Stimulated activated CD4-positive, alpha-beta T cell treated with anti-CD3 and anti-CD28 coated beads, Interleukin-4, amount 100 ng/mL, for 1 hour (primary cell): Measurements from ENCODE around the gene PHF10.

Experiments used
- DNase-seq: peaks from one replicate; pipeline ENCODE4 v3.0.0-alpha.2; 2020

Gene PHF10

GRCh38 chr6:169669889-169670288, 54.4 kb downstream of the PHF10 start:
- DNase-seq: no peak

- no peak for DNase-seq
These were observed 55.2 kb downstream of the PHF10 start for GRCh38 chr6:169669147-169669546.

- DNase-seq: no peak
These were observed 56.0 kb downstream of the PHF10 start for GRCh38 chr6:169668203-169668847.

GRCh38 chr6:169667716-169668115, 56.6 kb downstream of the PHF10 start:
- no peak for DNase-seq

- DNase-seq: no peak
These were observed 57.9 kb downstream of the PHF10 start for GRCh38 chr6:169666441-169666840.

- DNase-seq: no peak
These were observed 59.0 kb downstream of the PHF10 start for GRCh38 chr6:169665289-169665688.

GRCh38 chr6:169664227-169664626, 60.1 kb downstream of the PHF10 start:
- DNase-seq: no peak

GRCh38 chr6:169663468-169663867, 60.8 kb downstream of the PHF10 start:
- DNase-seq: no peak

GRCh38 chr6:169661391-169661756, 62.9 kb downstream of the PHF10 start:
- DNase-seq: no peak

- DNase-seq: no peak
These were observed 63.4 kb downstream of the PHF10 start for GRCh38 chr6:169660751-169661390.

GRCh38 chr6:169659820-169660610, 64.3 kb downstream of the PHF10 start:
- no peak for DNase-seq

GRCh38 chr6:169657284-169657610, 67.1 kb downstream of the PHF10 start:
- no peak for DNase-seq

GRCh38 chr6:169656546-169657283, 67.6 kb downstream of the PHF10 start:
- no peak for DNase-seq

- DNase-seq: peak; percentile 63
These were observed 69.5 kb downstream of the PHF10 start for GRCh38 chr6:169654598-169655391.
